GM19467 (cell line): ENCODE results near the gene DNAJC16.
"Not testable (repeated sequence)": the region's sequence is repeated elsewhere in the genome, so short reads cannot be mapped to it uniquely, and the experiment has no call there.

Experiments used
- ATAC-seq: cut with Tn5 transposase; IDR thresholded peaks from one replicate; pipeline ENCODE4 v1.9.1; 2021; ENCODE audit warnings: mild to moderate bottlenecking, moderate library complexity; ENCODE audit not compliant: unreplicated experiment

The DNAJC16 gene

GRCh38 chr1:15526490-15527339 lies at the start of gene DNAJC16:
TSS of gene DNAJC16 (plus strand) at chr1:15526848. CDS start at chr1:15529106, 2,258 bp downstream.
- ATAC-seq: peak; percentile 55

GRCh38 chr1:15476927-15477326 lies 49.7 kb upstream of the DNAJC16 start:
- no peak for ATAC-seq

GRCh38 chr1:15477646-15478212 lies 48.9 kb upstream of the DNAJC16 start:
- no peak for ATAC-seq

- ATAC-seq: no peak
Observed at GRCh38 chr1:15479654-15480347, 46.8 kb upstream of the DNAJC16 start.

GRCh38 chr1:15482455-15482854 lies 44.2 kb upstream of the DNAJC16 start:
- not testable (repeated sequence) for ATAC-seq

- not testable (repeated sequence) for ATAC-seq
Observed at GRCh38 chr1:15482983-15483543, 43.6 kb upstream of the DNAJC16 start.

- no peak for ATAC-seq
Observed at GRCh38 chr1:15483971-15484370, 42.7 kb upstream of the DNAJC16 start.

GRCh38 chr1:15484443-15484842 lies 42.2 kb upstream of the DNAJC16 start:
- ATAC-seq: not testable (repeated sequence)

GRCh38 chr1:15485636-15486035 lies 41.0 kb upstream of the DNAJC16 start:
- ATAC-seq: no peak

- ATAC-seq: not testable (repeated sequence)
Observed at GRCh38 chr1:15486844-15487610, 39.6 kb upstream of the DNAJC16 start.

- ATAC-seq: no peak
Observed at GRCh38 chr1:15488371-15488770, 38.3 kb upstream of the DNAJC16 start.

- ATAC-seq: no peak
Observed at GRCh38 chr1:15489052-15489736, 37.5 kb upstream of the DNAJC16 start.

GRCh38 chr1:15491010-15491409 lies 35.6 kb upstream of the DNAJC16 start:
- ATAC-seq: not testable (repeated sequence)

- no peak for ATAC-seq
Observed at GRCh38 chr1:15492596-15492995, 34.1 kb upstream of the DNAJC16 start.

GRCh38 chr1:15493869-15494390 lies 32.7 kb upstream of the DNAJC16 start:
- no peak for ATAC-seq

- ATAC-seq: no peak
Observed at GRCh38 chr1:15500184-15501178, 26.2 kb upstream of the DNAJC16 start.

GRCh38 chr1:15501208-15502032 lies 25.2 kb upstream of the DNAJC16 start:
- ATAC-seq: no peak

- ATAC-seq: no peak
Observed at GRCh38 chr1:15504436-15504835, 22.2 kb upstream of the DNAJC16 start.
